ENCODE measurements around the gene CSH2.
"Not testable (repeated sequence)": the region's sequence is repeated elsewhere in the genome, so short reads cannot be mapped to it uniquely, and the experiment has no call there.

Gene CSH2

GRCh38 chr17:63873577-63873976, at the start of gene CSH2:
Gene CSH2 (minus strand): TSS chr17:63873677. CDS start chr17:63873614, 63 bp downstream.
- not testable (repeated sequence) for DNase-seq

GRCh38 chr17:63922402-63922801, 48.9 kb upstream of the CSH2 start:
- not testable (repeated sequence) for DNase-seq

GRCh38 chr17:63920779-63921178, 47.3 kb upstream of the CSH2 start:
- DNase-seq = not testable (repeated sequence)

- not testable (repeated sequence) for DNase-seq
Measured at GRCh38 chr17:63920050-63920449, 46.6 kb upstream of the CSH2 start.

- DNase-seq = no peak
Measured at GRCh38 chr17:63919311-63919723, 45.8 kb upstream of the CSH2 start.

- DNase-seq = not testable (repeated sequence)
Measured at GRCh38 chr17:63918789-63919305, 45.4 kb upstream of the CSH2 start, which contains the start of gene GH1. Gene GH1 (minus strand): TSS chr17:63918839. CDS start chr17:63918776, 63 bp downstream.

GRCh38 chr17:63918305-63918704, 44.8 kb upstream of the CSH2 start:
- no peak for DNase-seq

GRCh38 chr17:63917646-63918045, 44.2 kb upstream of the CSH2 start:
- no peak for DNase-seq

- DNase-seq = not testable (repeated sequence)
Measured at GRCh38 chr17:63917206-63917605, 43.7 kb upstream of the CSH2 start.

- no peak for DNase-seq
Measured at GRCh38 chr17:63916566-63917185, 43.2 kb upstream of the CSH2 start.

- DNase-seq = not testable (repeated sequence)
Measured at GRCh38 chr17:63915753-63916152, 42.3 kb upstream of the CSH2 start.

- no peak for DNase-seq
Measured at GRCh38 chr17:63914471-63914870, 41.0 kb upstream of the CSH2 start.

GRCh38 chr17:63911657-63912100, 38.2 kb upstream of the CSH2 start:
- no peak for DNase-seq

- no peak for DNase-seq
Measured at GRCh38 chr17:63911041-63911635, 37.7 kb upstream of the CSH2 start, which contains the start of gene CSHL1. Gene CSHL1 (minus strand): TSS chr17:63911258. CDS start chr17:63911196, 62 bp downstream.

GRCh38 chr17:63910096-63910495, 36.6 kb upstream of the CSH2 start:
- no peak for DNase-seq

- DNase-seq = not testable (repeated sequence)
Measured at GRCh38 chr17:63909586-63909985, 36.1 kb upstream of the CSH2 start.

GRCh38 chr17:63907161-63907778, 33.8 kb upstream of the CSH2 start:
- not testable (repeated sequence) for DNase-seq

- DNase-seq = not testable (repeated sequence)
Measured at GRCh38 chr17:63904796-63905195, 31.3 kb upstream of the CSH2 start.

GRCh38 chr17:63903787-63904201, 30.3 kb upstream of the CSH2 start:
- not testable (repeated sequence) for DNase-seq

- not testable (repeated sequence) for DNase-seq
Measured at GRCh38 chr17:63901971-63902370, 28.5 kb upstream of the CSH2 start.

GRCh38 chr17:63898899-63899798, 25.7 kb upstream of the CSH2 start:
- DNase-seq = not testable (repeated sequence)
